Left forelimb (tissue), 1 donor: ENCODE measurements around the gene TTLL10.

ENCODE experiments used
- DNase-seq: peaks from one replicate; pipeline ENCODE4 v3.0.0-alpha.2; 2018; ENCODE audit warnings: low spot score

Gene TTLL10

GRCh38 chr1:1222575-1223225 is 49.0 kb downstream of the TTLL10 start:
- no peak for DNase-seq

- no peak for DNase-seq
Observed at GRCh38 chr1:1223321-1223720, 49.6 kb downstream of the TTLL10 start.

- DNase-seq: no peak
Observed at GRCh38 chr1:1223891-1224290, 50.2 kb downstream of the TTLL10 start.

- no peak for DNase-seq
Observed at GRCh38 chr1:1225238-1225845, 51.7 kb downstream of the TTLL10 start.

GRCh38 chr1:1225913-1226312 is 52.2 kb downstream of the TTLL10 start:
- no peak for DNase-seq

- DNase-seq: no peak
Observed at GRCh38 chr1:1226566-1227362, 53.1 kb downstream of the TTLL10 start.

GRCh38 chr1:1227386-1227785 is 53.7 kb downstream of the TTLL10 start:
- DNase-seq: no peak

GRCh38 chr1:1228187-1228586 is 54.5 kb downstream of the TTLL10 start:
- no peak for DNase-seq

- DNase-seq: no peak
Observed at GRCh38 chr1:1228596-1229321, 55.1 kb downstream of the TTLL10 start.

- DNase-seq: no peak
Observed at GRCh38 chr1:1229770-1230169, 56.1 kb downstream of the TTLL10 start.

- DNase-seq: no peak
Observed at GRCh38 chr1:1230656-1231399, 57.1 kb downstream of the TTLL10 start.

GRCh38 chr1:1231400-1232207 is 57.9 kb downstream of the TTLL10 start, which contains the start of gene SDF4:
Gene SDF4, minus strand, starts transcription at chr1:1232001. Its CDS starts 3,229 bp downstream, at chr1:1228772.
- DNase-seq: peak; percentile 97

- DNase-seq: no peak
Observed at GRCh38 chr1:1232208-1232795, 58.6 kb downstream of the TTLL10 start, which contains the start of gene B3GALT6. Gene B3GALT6, plus strand, starts transcription at chr1:1232237. Its CDS starts 42 bp downstream, at chr1:1232279.

GRCh38 chr1:1232796-1233566 is 59.3 kb downstream of the TTLL10 start:
- no peak for DNase-seq

GRCh38 chr1:1233567-1233892 is 59.9 kb downstream of the TTLL10 start:
- DNase-seq: no peak

GRCh38 chr1:1234180-1234808 is 60.6 kb downstream of the TTLL10 start:
- DNase-seq: no peak

GRCh38 chr1:1235016-1235744 is 61.5 kb downstream of the TTLL10 start:
- DNase-seq: no peak

GRCh38 chr1:1236176-1236763 is 62.6 kb downstream of the TTLL10 start:
- no peak for DNase-seq
